AG09319 (cell line): ENCODE measurements around the gene TCF4.

Experiments used
- DNase-seq: peaks from one replicate; pipeline ENCODE4 v3.0.0-alpha.2; 2010; ENCODE audit warnings: low read depth; ENCODE audit errors: extremely low read depth
- CTCF ChIP-seq: IDR thresholded peaks from 2 replicates; pipeline ENCODE4 v1.5.1; 2011; ENCODE audit warnings: low read depth, mild to moderate bottlenecking, inconsistent platforms, low read length, moderate library complexity

Gene TCF4

GRCh38 chr18:55506074-55506473, 81.9 kb downstream of the TCF4 start:
- DNase-seq, result no peak
- TF ChIP-seq CTCF, result no peak

DNA sequence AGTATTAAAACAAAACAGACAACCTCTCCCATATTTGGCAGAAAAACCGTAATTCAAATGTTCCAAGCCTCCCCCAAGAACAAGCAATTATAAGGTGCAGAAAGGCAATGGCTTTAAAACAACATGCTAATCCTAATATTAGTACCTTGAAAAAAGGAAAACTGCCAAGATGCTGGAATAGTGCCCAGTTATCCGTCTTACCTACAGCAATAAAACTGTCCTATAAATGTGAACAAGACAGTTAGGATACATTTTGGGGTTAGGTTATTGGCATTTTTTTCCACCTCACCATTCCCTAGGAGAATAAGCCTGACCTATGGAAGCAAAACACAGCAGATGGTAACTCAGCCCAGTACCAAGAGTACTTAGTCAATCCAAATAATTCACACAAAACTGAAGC, 83.2 kb downstream of the TCF4 start:
- no peak for DNase-seq
- TF ChIP-seq CTCF, result no peak

GRCh38 chr18:55503167-55503820, 84.7 kb downstream of the TCF4 start:
- no peak for DNase-seq
- TF ChIP-seq CTCF, result no peak

DNA sequence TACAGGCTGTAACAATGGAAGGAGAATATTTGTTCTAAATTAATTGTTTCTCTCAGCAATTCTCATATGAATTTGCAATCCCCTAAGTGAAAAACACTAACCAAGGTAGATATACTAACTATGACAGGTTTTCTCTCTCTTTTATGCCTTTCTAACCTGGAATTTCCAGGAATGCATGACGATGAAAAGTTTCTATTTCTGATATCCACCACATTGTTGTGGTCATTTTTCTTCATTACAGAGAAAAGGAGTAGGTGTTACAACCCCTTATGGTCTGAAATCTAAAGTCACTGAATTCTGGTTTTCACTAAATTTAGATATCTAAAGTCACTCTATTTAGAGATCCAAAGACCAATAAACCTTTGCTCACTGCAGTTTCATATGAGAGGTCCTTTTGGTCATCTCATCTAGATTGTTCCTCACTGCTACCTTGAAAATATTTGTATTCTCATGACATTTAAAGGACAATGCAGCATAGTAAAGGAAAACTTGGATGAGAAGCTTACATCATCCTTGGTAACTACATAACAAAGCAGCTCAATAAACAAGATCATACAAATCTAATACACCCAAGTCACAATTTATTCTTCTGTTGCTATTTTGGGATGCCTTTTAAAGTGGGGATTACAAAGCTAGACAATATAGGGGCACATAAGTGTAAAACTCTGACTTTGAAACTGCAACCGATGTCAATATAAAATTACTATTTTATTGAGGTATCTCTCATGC, 85.8 kb downstream of the TCF4 start:
- TF ChIP-seq CTCF, result no peak

DNA sequence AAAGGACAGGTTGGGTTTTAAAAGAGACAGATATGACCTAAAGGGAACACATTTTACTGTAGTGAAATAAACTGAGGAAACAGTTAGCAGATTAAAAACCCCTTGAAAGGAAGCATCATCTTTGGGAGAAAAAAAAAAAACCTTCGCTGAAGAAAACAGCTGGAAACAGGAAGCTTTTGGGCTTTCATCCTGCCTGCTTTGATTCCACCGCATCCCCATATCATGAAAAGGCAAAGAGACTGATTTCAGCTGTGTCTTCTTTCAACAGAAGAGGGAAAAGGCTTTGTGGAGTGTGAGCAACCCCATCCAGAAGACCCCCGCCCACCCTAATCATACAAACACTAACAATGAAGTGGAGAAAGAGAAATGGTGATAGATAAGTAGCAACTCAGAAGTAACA, 86.4 kb downstream of the TCF4 start:
- no peak for TF ChIP-seq CTCF
- no peak for DNase-seq

More for the DNA sequence above, 85.8 kb downstream of the TCF4 start:
- no peak for DNase-seq

- no peak for TF ChIP-seq CTCF
- DNase-seq, result no peak
Observed at GRCh38 chr18:55500316-55501086, 87.5 kb downstream of the TCF4 start.

DNA sequence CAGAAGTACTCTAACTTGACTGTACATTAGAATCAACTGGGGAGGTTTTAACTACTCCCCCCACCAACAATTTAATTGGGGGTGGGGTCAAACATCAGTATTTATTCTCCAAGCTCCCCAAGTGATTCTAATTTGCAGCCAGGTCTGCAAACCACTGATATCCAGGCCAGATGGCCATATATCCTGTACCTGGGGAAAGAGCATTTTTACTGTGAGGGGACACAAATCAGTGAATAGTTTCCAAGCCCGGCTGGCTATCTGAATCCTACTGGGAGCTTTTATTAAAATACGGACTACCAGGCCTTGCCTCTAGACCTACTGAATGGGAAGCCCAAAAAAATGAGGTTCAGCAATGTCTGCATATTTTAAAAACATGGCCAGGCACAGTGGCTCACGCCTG, 88.5 kb downstream of the TCF4 start:
- no peak for DNase-seq
- TF ChIP-seq CTCF, result no peak
